HepG2 (cell line): ENCODE measurements around the gene PROC. TPM values are rescaled to one million over a fixed set of nuclear protein-coding genes. Genes with fewer than 3 reads are reported as not detected.
A peak's percentile ranks its signal among the peaks of the same experiment; 100 is the strongest.

Experiments
- ATAC-seq: fragments of 200-7000 bp; cut with Tn5 transposase; 3 replicates; pipeline ENCODE4 v1.9.1; 2020; ENCODE audit warnings: mild to moderate bottlenecking, moderate library complexity
- BruUV-seq: library from RNA; stranded (reverse); fragments of 400-500 nt; replicated peaks from 2 replicates; lab custom pipeline; 2021; lab: Mats Ljungman, UMichigan
- CTCF ChIA-PET: fragments of 300-600 bp; formaldehyde crosslinking; extraction: SDS; loops from one replicate; lab custom pipeline; 2021; ENCODE audit warnings: low total read pairs, inconsistent platforms, low intra/inter-chr PET ratio; lab: Yijun Ruan, JAX
- POLR2A ChIA-PET: fragments of 350-600 bp; sonication (Branson Sonifier 250); formaldehyde crosslinking; loops from one replicate; lab custom pipeline; 2020; ENCODE audit warnings: antibody characterized with exemption, inconsistent platforms; lab: Yijun Ruan, JAX
- DNase-seq: peaks from one replicate; pipeline ENCODE4 v3.0.0-alpha.2; 2015; ENCODE audit warnings: low spot score
- FAIRE-seq: peaks from 3 replicates; lab custom pipeline; 2011; peaks lifted over from hg19 to GRCh38; lab: Jason Lieb, UNC
- H2AFZ ChIP-seq: one replicate; pipeline ENCODE4 v1.6.1; 2011; ENCODE audit warnings: low read length, inconsistent platforms
- H3K27ac ChIP-seq: fragments of 300-600 bp; 3 replicates; pipeline ENCODE4 v1.8.0; 2011; ENCODE audit warnings: mixed run types, mild to moderate bottlenecking, mixed read lengths, low read length, inconsistent platforms; ENCODE audit not compliant: insufficient read depth; ENCODE audit errors: extremely low read length
- H3K27me3 ChIP-seq, 2 experiments: fragments of 200-600 bp in 1 of 2; 2 replicates in 1 of 2; 3 replicates in 1 of 2; pipeline versions ENCODE4 v1.6.0 to v1.8.0; 2011; ENCODE audit warnings: low read length in 2 of 2, mild to moderate bottlenecking in 2 of 2, moderate library complexity in 2 of 2, inconsistent platforms in 1 of 2; ENCODE audit not compliant: insufficient read depth in 2 of 2, control insufficient read depth in 1 of 2
- H3K36me3 ChIP-seq, 2 experiments: fragments of 200-600 bp in 1 of 2; replicated peaks in 1 of 2; 2 replicates in 1 of 2; 3 replicates in 1 of 2; pipeline versions ENCODE4 v1.5.1 to v1.8.0; 2011; ENCODE audit warnings: low read length in 2 of 2, inconsistent platforms in 1 of 2; ENCODE audit not compliant: insufficient read depth in 2 of 2, control insufficient read depth in 1 of 2
- H3K4me1 ChIP-seq: 2 replicates; pipeline ENCODE4 v1.5.1; 2012; ENCODE audit warnings: low read length, inconsistent platforms; ENCODE audit not compliant: insufficient read depth
- H3K4me2 ChIP-seq: 2 replicates; pipeline ENCODE4 v1.6.0; 2011; ENCODE audit warnings: low read depth, low read length, inconsistent platforms
- H3K4me3 ChIP-seq, 3 experiments: fragments of 200-600 bp in 1 of 3; sonication (generic), shearing (Covaris generic) in 1 of 3; replicated peaks in 1 of 3; 2 replicates each; pipeline ENCODE4 v1.5.1; 2011 to 2016; ENCODE audit warnings: low read length in 3 of 3, inconsistent platforms in 2 of 3, low read depth in 2 of 3, mild to moderate bottlenecking in 2 of 3, control low read depth in 1 of 3, mixed read lengths in 1 of 3; ENCODE audit not compliant: insufficient read depth in 1 of 3
- H3K79me2 ChIP-seq: one replicate; pipeline ENCODE4 v1.6.1; 2011; ENCODE audit warnings: low read length, inconsistent platforms; ENCODE audit not compliant: insufficient read depth
- H3K9ac ChIP-seq: 2 replicates; pipeline ENCODE4 v1.6.0; 2011; ENCODE audit warnings: mild to moderate bottlenecking, low read depth, low read length, inconsistent platforms; ENCODE audit not compliant: insufficient read depth
- H3K9me3 ChIP-seq: 2 replicates; pipeline ENCODE4 v1.5.1; 2012; ENCODE audit warnings: mild to moderate bottlenecking, low read length
- H4K20me1 ChIP-seq: 2 replicates; pipeline ENCODE4 v1.6.0; 2011; ENCODE audit warnings: inconsistent platforms, mild to moderate bottlenecking, low read length, moderate library complexity; ENCODE audit not compliant: insufficient read depth
- ARHGAP35 ChIP-seq: sonication (generic); formaldehyde crosslinking; IDR thresholded peaks from 2 replicates; pipeline ENCODE4 v1.9.0; 2022; ENCODE audit warnings: mild to moderate bottlenecking, inconsistent platforms, moderate library complexity, missing genetic modification reagents, borderline replicate concordance
- ATM ChIP-seq: fragments of 450-650 bp; IDR thresholded peaks from 2 replicates; pipeline ENCODE4 v1.7.1; 2017; ENCODE audit warnings: mild to moderate bottlenecking, borderline replicate concordance
- BORCS8-MEF2B ChIP-seq: sonication (generic); formaldehyde crosslinking; IDR thresholded peaks from 2 replicates; pipeline ENCODE4 v1.8.0; 2022; ENCODE audit warnings: mild to moderate bottlenecking, missing genetic modification reagents
- HNRNPUL1 ChIP-seq: fragments of 200-400 bp; formaldehyde crosslinking; IDR thresholded peaks from 2 replicates; pipeline ENCODE4 v1.6.1; 2017; ENCODE audit warnings: low read depth, mild to moderate bottlenecking, low read length, moderate library complexity
- RNF2 ChIP-seq: fragments of 450-650 bp; conservative IDR thresholded peaks from 2 replicates; pipeline ENCODE4 v1.6.1; 2016; ENCODE audit warnings: low read depth
- ZBTB8A ChIP-seq: sonication (generic); formaldehyde crosslinking; IDR thresholded peaks from 2 replicates; pipeline ENCODE4 v1.4.0; 2020; ENCODE audit warnings: mild to moderate bottlenecking, low read depth, missing genetic modification reagents, borderline replicate concordance
- ZMYM4 ChIP-seq: sonication (generic); formaldehyde crosslinking; IDR thresholded peaks from 2 replicates; pipeline ENCODE4 v1.8.1; 2023; ENCODE audit warnings: mild to moderate bottlenecking, missing genetic modification reagents
- WGBS: methylation state at CpG from one replicate; pipeline ENCODE4 v1.1.6; 2017; ENCODE audit warnings: low lambda C conversion rate; 5-methylcytosine and 5-hydroxymethylcytosine counted together
- in situ Hi-C: cut with HindIII; loops from 2 replicates; pipeline ENCODE4 v1.10.0; 2017; ENCODE audit warnings: low pct_unique_long_range_greater_than_20kb; ENCODE audit not compliant: extremely low pct_ligation_motif_present
- intact Hi-C: fragments of 100-400 bp; cut with micrococcal nuclease; formaldehyde crosslinking; loops from one replicate; pipeline ENCODE4 v1.10.0; 2022; ENCODE audit not compliant: unreplicated experiment
- polyA plus RNA-seq, 8 experiments: library from polyadenylated mRNA; depleted of rRNA in 3 of 8; stranded (reverse) in 7 of 8; unstranded in 1 of 8; fragments of >200 nt; fragmentation: Illumina TruSeq in 4 of 8; extraction: Trizol in 4 of 8; gene quantifications; 2 replicates each; pipeline versions ENCODE4 v1.2.1 to v1.2.3, GENCODE V29; 2011 to 2016; ENCODE audit warnings: low read depth in 4 of 8, missing spikeins in 1 of 8, mixed read lengths in 1 of 8; ENCODE audit not compliant: insufficient read depth in 1 of 8
- total RNA-seq, 5 experiments: library from RNA; depleted of rRNA; stranded (reverse); fragments of >200 nt; fragmentation: Illumina TruSeq; extraction: Trizol; gene quantifications; 2 replicates each; pipeline ENCODE4 v1.2.3, GENCODE V29; 2016; ENCODE audit warnings: low read depth in 1 of 5
- TF ChIP-seq, protein P1 (sequence below): sonication (generic); formaldehyde crosslinking; IDR thresholded peaks from 2 replicates; pipeline ENCODE4 v1.4.0; 2020; ENCODE audit warnings: missing genetic modification reagents
- TF ChIP-seq, protein P2 (sequence below): IDR thresholded peaks from 2 replicates; pipeline ENCODE4 v1.6.1; 2016; ENCODE audit warnings: low read depth, borderline replicate concordance
- TF ChIP-seq, protein P3 (sequence below): sonication (generic); formaldehyde crosslinking; IDR thresholded peaks from 2 replicates; pipeline ENCODE4 v1.9.0; 2021; ENCODE audit warnings: mild to moderate bottlenecking, missing genetic modification reagents
- TF ChIP-seq, protein P4 (sequence below): sonication (generic); IDR thresholded peaks from 2 replicates; pipeline ENCODE4 v1.6.1; 2016; ENCODE audit warnings: low read depth, borderline replicate concordance

The PROC gene
- total and polyA plus RNA-seq, 2 of the 13 experiments (the other 11 are each of a cell fraction or from before 2014, with no cell fraction given), result 134 to 185 TPM

DNA sequence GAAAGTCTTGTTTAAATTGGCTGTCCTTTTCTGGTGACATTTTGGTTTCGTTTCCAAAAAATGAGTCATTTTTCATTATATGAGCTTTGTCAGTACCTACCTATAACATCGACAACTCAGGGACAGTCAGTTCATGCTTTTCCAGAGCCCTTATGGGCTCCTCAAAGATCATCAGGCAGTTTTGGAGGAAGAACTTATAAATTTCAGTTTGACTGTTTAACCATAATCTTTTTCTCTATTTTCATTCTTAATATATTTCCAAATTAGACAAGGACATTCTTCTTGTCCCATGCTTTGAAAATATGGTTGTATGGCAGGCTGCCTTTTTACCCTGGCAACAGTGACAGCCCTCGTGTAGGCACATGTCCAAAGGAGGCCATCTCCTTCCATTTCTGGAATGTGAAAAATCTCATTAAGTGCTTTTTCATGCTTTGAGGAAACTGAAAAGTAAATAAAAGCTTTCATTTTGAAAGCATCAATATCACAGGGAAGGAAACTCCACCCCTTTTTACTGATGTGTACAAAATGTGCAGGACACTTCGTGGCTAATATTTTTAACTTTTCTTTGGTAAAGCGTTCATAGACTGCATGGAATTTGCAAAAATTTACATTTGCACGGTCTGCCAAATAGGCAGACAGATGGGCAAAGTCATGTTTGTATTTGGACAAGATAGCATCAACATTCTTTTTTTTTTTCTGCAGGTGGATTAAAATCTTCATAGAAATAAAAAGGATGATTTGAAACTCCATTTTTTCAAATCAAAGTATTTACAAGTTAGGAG is 7.2 kb upstream of the PROC start (continued):
- TF ChIP-seq, protein P1, sequence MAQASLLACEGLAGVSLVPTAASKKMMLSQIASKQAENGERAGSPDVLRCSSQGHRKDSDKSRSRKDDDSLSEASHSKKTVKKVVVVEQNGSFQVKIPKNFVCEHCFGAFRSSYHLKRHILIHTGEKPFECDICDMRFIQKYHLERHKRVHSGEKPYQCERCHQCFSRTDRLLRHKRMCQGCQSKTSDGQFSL (CRISPR knock-in tag), result no peak
- TF ChIP-seq HNRNPUL1, result no peak

DNA sequence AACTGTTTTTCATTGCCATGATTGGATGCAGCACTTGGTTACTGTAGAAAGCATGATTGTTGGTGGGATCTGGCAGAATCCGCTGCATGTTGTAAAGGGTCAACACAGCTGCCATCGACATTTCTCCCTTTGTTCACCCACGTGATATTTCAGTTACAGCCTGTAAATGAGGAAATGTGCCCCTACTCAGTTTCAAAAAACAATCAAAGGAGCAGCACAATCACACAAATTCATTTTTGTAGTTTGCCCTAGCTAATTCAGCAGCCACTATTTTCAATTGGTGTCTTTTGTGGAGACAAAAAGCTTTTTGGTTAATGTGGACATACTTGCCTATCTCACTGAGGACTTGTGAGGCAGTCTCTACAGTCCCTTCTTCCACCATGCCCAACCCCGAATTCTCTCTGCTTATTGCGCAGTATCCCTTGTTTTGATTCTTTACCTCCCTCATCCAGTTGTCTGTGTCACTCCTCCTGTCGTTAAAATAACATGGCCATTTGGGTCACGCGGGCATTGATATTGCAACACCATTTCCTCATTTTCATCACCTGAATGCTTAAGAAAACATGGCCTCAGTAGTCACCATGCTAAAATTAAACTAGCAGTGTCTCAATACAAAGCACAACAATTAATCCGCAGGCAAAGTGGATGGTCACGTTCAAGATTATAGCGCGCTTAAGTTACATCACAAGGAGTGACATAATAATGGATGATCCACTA is 6.4 kb upstream of the PROC start:
- Histone ChIP-seq H3K4me2 (peak overlapping the region; percentile 42), H3K36me3 (no peaks in the 10 kb centered on the region), H3K9me3 (0 out of 2 replicates have a peak, but pooled peaks cover 5% of the 10 kb centered on the region), H3K27me3 (no peaks in the 10 kb centered on the region), H3K79me2 (no peaks in the 10 kb centered on the region), H3K4me1 (peaks cover 89% of the 10 kb centered on the region), H3K27ac (peak overlapping the region; percentile 64), H4K20me1 (no peaks in the 10 kb centered on the region), H3K9ac (peak overlapping the region; percentile 33; the same call in 1 of the 2 replicates), H2AFZ (peak overlapping the region; percentile 48), H3K4me3 (no peak overlapping the region; a peak in 1 of 6 replicates)
- intact Hi-C loops (no loop called here), in situ Hi-C loops (no loop called here)
- BruUV-seq, result no TSS peak
- ATAC-seq (no peak), FAIRE-seq (peak; percentile 23), DNase-seq (no peak)
- ChIA-PET CTCF (no interaction called here), POLR2A (interaction anchor here (0.6 to 2.1 kb wide), 6 partner anchors 8 to 44 kb away, joined by 3 to 7 read pairs (median 6); no protein-coding TSS in a partner anchor)
- 79% methylated on average over 12 of the region's 12 CpGs for WGBS
- 0 out of 2 replicates have a peak, but pooled peaks have one; percentile 23 for TF ChIP-seq BORCS8-MEF2B
- TF ChIP-seq ZBTB8A (CRISPR knock-in tag), result no peak
- TF ChIP-seq, protein P2, sequence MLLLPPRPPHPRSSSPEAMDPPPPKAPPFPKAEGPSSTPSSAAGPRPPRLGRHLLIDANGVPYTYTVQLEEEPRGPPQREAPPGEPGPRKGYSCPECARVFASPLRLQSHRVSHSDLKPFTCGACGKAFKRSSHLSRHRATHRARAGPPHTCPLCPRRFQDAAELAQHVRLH (CRISPR knock-in tag), result no peak
- TF ChIP-seq ARHGAP35 (CRISPR knock-in tag), result no peak
- TF ChIP-seq ZMYM4 (CRISPR knock-in tag), result 0 out of 2 replicates have a peak, but pooled peaks have one; percentile 31
- no peak for TF ChIP-seq ATM
- TF ChIP-seq RNF2, result 0 out of 2 replicates have a peak, but pooled peaks have one; percentile 15
- TF ChIP-seq, protein P3, sequence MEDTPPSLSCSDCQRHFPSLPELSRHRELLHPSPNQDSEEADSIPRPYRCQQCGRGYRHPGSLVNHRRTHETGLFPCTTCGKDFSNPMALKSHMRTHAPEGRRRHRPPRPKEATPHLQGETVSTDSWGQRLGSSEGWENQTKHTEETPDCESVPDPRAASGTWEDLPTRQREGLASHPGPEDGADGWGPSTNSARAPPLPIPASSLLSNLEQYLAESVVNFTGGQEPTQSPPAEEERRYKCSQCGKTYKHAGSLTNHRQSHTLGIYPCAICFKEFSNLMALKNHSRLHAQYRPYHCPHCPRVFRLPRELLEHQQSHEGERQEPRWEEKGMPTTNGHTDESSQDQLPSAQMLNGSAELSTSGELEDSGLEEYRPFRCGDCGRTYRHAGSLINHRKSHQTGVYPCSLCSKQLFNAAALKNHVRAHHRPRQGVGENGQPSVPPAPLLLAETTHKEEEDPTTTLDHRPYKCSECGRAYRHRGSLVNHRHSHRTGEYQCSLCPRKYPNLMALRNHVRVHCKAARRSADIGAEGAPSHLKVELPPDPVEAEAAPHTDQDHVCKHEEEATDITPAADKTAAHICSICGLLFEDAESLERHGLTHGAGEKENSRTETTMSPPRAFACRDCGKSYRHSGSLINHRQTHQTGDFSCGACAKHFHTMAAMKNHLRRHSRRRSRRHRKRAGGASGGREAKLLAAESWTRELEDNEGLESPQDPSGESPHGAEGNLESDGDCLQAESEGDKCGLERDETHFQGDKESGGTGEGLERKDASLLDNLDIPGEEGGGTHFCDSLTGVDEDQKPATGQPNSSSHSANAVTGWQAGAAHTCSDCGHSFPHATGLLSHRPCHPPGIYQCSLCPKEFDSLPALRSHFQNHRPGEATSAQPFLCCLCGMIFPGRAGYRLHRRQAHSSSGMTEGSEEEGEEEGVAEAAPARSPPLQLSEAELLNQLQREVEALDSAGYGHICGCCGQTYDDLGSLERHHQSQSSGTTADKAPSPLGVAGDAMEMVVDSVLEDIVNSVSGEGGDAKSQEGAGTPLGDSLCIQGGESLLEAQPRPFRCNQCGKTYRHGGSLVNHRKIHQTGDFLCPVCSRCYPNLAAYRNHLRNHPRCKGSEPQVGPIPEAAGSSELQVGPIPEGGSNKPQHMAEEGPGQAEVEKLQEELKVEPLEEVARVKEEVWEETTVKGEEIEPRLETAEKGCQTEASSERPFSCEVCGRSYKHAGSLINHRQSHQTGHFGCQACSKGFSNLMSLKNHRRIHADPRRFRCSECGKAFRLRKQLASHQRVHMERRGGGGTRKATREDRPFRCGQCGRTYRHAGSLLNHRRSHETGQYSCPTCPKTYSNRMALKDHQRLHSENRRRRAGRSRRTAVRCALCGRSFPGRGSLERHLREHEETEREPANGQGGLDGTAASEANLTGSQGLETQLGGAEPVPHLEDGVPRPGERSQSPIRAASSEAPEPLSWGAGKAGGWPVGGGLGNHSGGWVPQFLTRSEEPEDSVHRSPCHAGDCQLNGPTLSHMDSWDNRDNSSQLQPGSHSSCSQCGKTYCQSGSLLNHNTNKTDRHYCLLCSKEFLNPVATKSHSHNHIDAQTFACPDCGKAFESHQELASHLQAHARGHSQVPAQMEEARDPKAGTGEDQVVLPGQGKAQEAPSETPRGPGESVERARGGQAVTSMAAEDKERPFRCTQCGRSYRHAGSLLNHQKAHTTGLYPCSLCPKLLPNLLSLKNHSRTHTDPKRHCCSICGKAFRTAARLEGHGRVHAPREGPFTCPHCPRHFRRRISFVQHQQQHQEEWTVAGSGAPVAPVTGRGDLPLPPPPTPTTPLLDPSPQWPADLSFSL (CRISPR knock-in tag), result peak; percentile 57; the same call in 1 of the 2 replicates
- TF ChIP-seq, protein P4, sequence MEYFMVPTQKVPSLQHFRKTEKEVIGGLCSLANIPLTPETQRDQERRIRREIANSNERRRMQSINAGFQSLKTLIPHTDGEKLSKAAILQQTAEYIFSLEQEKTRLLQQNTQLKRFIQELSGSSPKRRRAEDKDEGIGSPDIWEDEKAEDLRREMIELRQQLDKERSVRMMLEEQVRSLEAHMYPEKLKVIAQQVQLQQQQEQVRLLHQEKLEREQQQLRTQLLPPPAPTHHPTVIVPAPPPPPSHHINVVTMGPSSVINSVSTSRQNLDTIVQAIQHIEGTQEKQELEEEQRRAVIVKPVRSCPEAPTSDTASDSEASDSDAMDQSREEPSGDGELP, result peak; percentile 49; the same call in 1 of the 2 replicates
